ENCODE data around the gene EPS15.

DNA sequence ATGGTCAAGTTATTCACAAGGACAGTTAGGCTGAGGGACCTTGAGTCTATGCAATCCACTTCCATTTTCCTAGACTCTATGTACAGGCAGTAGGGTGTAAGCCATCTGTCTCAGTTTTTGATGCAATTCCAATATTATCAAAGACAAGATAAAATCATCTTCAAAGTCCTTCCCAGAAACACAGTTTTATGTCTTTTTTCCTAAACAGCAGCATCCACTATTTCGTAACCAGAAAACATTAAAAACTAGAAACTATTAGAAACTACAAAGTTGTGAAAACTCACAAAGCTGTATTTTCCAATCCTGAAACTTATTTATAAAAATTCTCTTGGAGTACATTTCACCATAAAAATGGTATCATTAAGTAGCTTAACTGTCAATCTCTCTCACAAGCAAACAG lies 93.8 kb downstream of the EPS15 start:
- TF ChIP-seq ZFP3 (CRISPR knock-in tag; IDR thresholded peaks at IDR 0.05) (no peak), TOX (CRISPR knock-in tag; IDR thresholded peaks at IDR 0.05; ENCODE audit: borderline replicate concordance) (no peak), ARNTL (CRISPR knock-in tag; IDR thresholded peaks at IDR 0.05; ENCODE audit: borderline replicate concordance, low read depth) (no peak)
